ENCODE results near the gene TTLL9. TPM values are rescaled to one million over a fixed set of nuclear protein-coding genes. Genes with fewer than 3 reads are reported as not detected.

Gene TTLL9
- total and polyA plus RNA-seq, 12 donors, result 0.13 to 0.88 (median 0.23) TPM; not detected in 5

DNA sequence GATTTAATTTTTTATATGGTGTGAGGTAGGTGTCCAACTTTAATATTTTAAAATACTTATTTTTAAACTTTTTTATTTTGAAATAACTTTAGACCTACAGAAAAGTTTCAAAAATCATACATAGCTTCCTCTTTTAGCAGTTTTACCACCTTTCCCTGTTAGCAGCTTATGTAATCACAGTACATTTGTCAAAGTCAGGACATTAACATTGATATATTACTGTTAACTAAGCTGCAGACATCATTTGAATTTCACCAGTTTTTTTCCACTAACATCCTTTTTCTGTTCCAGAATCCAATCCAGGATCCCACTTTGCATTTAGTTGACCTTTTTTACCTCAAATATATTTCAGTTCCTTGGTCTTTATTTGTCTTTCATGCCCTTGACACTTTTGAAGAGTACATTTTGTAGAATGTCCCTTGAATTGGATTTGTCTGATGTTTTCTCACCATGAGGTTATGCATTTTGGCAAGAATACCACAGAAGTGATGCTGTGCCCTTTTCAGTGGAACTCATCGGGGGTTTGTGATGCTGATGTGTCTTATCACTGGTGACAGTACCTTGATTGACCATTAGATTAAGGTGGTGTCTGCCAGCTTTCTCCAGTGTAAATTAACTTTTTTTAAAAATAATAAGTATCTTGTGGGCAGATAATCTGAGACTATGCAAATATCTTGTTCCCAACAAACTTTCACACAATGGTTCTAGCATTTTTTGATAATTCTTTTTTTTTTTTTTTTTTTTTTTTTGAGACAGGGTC is 33.4 kb downstream of the TTLL9 start:
- Histone ChIP-seq H3K9me3 (replicated peaks in 1 of 3) (no peaks in the 10 kb centered on the region), H3K36me3 (replicated peaks in 1 of 2) (no peaks in the 10 kb centered on the region), H3K27me3 (no peaks in the 10 kb centered on the region), H3K27ac (no peak overlapping the region), H3K4me3 (no peak overlapping the region), H3K4me1 (replicated peaks in 1 of 2) (no peaks in the 10 kb centered on the region)
- intact Hi-C loops (cut with DNase I), result no loop called here
- DNase-seq, result no peak
- 36 to 54% (median 42%) methylated on average over 1 of the region's 1 CpG for WGBS, 4 donors
- no peak for TF ChIP-seq POLR2A (IDR thresholded peaks at IDR 0.05)
- TF ChIP-seq, protein P1, sequence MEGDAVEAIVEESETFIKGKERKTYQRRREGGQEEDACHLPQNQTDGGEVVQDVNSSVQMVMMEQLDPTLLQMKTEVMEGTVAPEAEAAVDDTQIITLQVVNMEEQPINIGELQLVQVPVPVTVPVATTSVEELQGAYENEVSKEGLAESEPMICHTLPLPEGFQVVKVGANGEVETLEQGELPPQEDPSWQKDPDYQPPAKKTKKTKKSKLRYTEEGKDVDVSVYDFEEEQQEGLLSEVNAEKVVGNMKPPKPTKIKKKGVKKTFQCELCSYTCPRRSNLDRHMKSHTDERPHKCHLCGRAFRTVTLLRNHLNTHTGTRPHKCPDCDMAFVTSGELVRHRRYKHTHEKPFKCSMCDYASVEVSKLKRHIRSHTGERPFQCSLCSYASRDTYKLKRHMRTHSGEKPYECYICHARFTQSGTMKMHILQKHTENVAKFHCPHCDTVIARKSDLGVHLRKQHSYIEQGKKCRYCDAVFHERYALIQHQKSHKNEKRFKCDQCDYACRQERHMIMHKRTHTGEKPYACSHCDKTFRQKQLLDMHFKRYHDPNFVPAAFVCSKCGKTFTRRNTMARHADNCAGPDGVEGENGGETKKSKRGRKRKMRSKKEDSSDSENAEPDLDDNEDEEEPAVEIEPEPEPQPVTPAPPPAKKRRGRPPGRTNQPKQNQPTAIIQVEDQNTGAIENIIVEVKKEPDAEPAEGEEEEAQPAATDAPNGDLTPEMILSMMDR (IDR thresholded peaks at IDR 0.05), result no peak

DNA sequence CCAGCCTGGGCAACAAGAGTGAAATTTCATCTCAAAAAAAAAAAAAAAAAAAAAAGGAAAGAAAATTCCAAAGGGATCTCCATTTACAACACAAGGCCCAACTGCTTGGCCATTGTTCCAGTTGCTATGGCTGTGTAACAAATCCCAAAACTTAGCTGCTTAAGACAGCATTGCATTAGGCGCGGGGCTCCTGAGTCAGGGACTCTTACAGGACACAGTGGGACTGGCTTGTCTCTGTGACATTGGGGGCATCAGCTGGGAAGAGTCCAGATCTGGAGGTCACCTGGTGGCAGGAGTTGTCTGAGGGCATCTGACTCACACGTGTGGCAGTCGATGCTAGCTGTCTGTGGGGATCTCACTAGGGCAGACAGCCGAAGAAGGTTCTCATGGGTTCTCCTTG is 35.6 kb downstream of the TTLL9 start:
- 66 to 88% (median 78%) methylated on average over 5 of the region's 5 CpGs for WGBS, 4 donors
- no peak for DNase-seq
- TF ChIP-seq, protein P1 (IDR thresholded peaks at IDR 0.05), result no peak
- TF ChIP-seq POLR2A (IDR thresholded peaks at IDR 0.05), result no peak
- no peak overlapping the region for H3K27ac ChIP-seq
- intact Hi-C loops (cut with DNase I), result no loop called here
- H3K4me3 ChIP-seq, result no peak overlapping the region
- H3K36me3 ChIP-seq (replicated peaks in 1 of 2), result no peaks in the 10 kb centered on the region
- H3K9me3 ChIP-seq (replicated peaks in 1 of 3), result no peaks in the 10 kb centered on the region
- no peaks in the 10 kb centered on the region for H3K27me3 ChIP-seq
- H3K4me1 ChIP-seq (replicated peaks in 1 of 2), result no peaks in the 10 kb centered on the region

DNA sequence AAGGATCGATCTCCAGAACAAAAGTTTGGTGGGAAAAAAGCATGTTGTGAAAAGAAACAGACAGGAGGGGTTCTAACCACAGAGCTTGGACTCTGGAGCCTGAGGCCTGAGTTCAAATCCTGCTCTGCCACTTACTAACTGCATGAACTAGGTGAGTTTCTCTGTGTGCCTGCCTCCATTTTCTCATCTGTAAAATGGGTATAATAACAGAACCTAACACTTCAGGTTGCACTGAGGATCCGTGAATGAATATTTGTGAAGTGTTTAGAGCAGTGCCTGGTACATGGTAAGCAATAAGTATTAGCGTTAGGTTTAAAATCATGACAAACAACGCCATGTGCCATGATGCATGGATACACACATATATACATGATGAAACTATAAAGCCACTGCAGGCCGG is 36.6 kb downstream of the TTLL9 start:
- Histone ChIP-seq H3K36me3 (replicated peaks in 1 of 2) (no peaks in the 10 kb centered on the region), H3K27me3 (no peaks in the 10 kb centered on the region), H3K4me1 (replicated peaks in 1 of 2) (no peaks in the 10 kb centered on the region), H3K4me3 (no peak overlapping the region), H3K27ac (no peak overlapping the region), H3K9me3 (replicated peaks in 1 of 3) (no peaks in the 10 kb centered on the region)
- no peak for DNase-seq
- TF ChIP-seq, protein P1 (IDR thresholded peaks at IDR 0.05), result no peak
- TF ChIP-seq POLR2A (IDR thresholded peaks at IDR 0.05), result no peak
- WGBS, 4 donors, result 80 to 88% (median 88%) methylated on average over 5 of the region's 5 CpGs
- intact Hi-C loops (cut with DNase I), result no loop called here

DNA sequence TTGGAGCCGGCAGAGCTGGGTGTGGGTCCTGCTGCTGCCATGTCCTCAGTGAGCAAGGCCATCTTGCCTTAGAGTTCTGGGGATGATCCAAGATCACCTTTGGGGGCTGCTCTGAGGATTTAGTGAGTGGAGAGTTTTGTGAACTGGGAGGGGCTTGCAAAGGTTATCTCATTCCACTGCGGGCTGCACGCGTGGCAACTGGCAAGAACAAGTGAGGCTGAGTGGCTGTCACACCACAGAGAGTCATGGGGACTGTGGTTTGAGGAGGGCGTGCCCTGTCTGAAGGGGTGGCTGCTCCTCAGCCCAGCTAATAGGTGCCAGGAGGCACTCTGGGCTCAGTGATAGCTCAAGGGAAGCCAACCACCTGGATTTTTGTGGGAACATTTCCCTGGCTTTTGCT is 37.6 kb downstream of the TTLL9 start:
- H3K4me3 ChIP-seq, result no peak overlapping the region
- no peaks in the 10 kb centered on the region for H3K4me1 ChIP-seq (replicated peaks in 1 of 2)
- no peak for DNase-seq
- H3K9me3 ChIP-seq (replicated peaks in 1 of 3), result no peaks in the 10 kb centered on the region
- H3K27me3 ChIP-seq, result no peaks in the 10 kb centered on the region
- TF ChIP-seq, protein P1 (IDR thresholded peaks at IDR 0.05), result no peak
- TF ChIP-seq POLR2A (IDR thresholded peaks at IDR 0.05), result no peak
- no peaks in the 10 kb centered on the region for H3K36me3 ChIP-seq (replicated peaks in 1 of 2)
- H3K27ac ChIP-seq, result no peak overlapping the region
- intact Hi-C loops (cut with DNase I), result no loop called here
- 86 to 88% (median 87%) methylated on average over 5 of the region's 5 CpGs for whole genome bisulfite sequencing, 4 donors

Measured in adrenal gland (tissue), 12 donors.